Chondrocyte (in vitro differentiated cells): ENCODE results near the gene CFAP100. TPM values are rescaled to one million over a fixed set of nuclear protein-coding genes. Genes with fewer than 3 reads are reported as not detected.

Experiments
- DNase-seq: peaks from one replicate; pipeline ENCODE4 v3.0.0; 2021; ENCODE audit warnings: mixed read lengths, low spot score
- H3K27ac Mint-ChIP-seq: one replicate; pipeline ENCODE4 v1.8.0; 2021; ENCODE audit warnings: mild to moderate bottlenecking, moderate library complexity, mixed read lengths; ENCODE audit not compliant: unreplicated experiment
- H3K27me3 Mint-ChIP-seq: 2 replicates; pipeline ENCODE4 v1.8.0; 2021; ENCODE audit warnings: low read depth, mixed read lengths
- H3K36me3 Mint-ChIP-seq: 2 replicates; pipeline ENCODE4 v1.8.0; 2021; ENCODE audit warnings: low read depth, mixed read lengths
- H3K4me1 Mint-ChIP-seq: 2 replicates; pipeline ENCODE4 v1.8.0; 2021; ENCODE audit warnings: low read depth, mild to moderate bottlenecking, mixed read lengths
- H3K4me3 Mint-ChIP-seq: one replicate; pipeline ENCODE4 v1.8.0; 2021; ENCODE audit warnings: mild to moderate bottlenecking, moderate library complexity, mixed read lengths; ENCODE audit not compliant: unreplicated experiment
- H3K9me3 Mint-ChIP-seq: 2 replicates; pipeline ENCODE4 v1.8.0; 2021; ENCODE audit warnings: low read depth, mixed read lengths
- total RNA-seq: library from RNA; stranded (reverse); gene quantifications from 3 replicates; pipeline ENCODE4 v1.2.1, GENCODE V29; 2021
- TF ChIP-seq, protein P1 (sequence below): fragments of 200-600 bp; sonication (generic); IDR thresholded peaks from 2 replicates; pipeline ENCODE4 v1.5.0; 2021; ENCODE audit warnings: antibody characterized with exemption, mild to moderate bottlenecking, moderate library complexity

CFAP100 gene
- total RNA-seq, 1 donor from 2014 or later, result not detected

DNA sequence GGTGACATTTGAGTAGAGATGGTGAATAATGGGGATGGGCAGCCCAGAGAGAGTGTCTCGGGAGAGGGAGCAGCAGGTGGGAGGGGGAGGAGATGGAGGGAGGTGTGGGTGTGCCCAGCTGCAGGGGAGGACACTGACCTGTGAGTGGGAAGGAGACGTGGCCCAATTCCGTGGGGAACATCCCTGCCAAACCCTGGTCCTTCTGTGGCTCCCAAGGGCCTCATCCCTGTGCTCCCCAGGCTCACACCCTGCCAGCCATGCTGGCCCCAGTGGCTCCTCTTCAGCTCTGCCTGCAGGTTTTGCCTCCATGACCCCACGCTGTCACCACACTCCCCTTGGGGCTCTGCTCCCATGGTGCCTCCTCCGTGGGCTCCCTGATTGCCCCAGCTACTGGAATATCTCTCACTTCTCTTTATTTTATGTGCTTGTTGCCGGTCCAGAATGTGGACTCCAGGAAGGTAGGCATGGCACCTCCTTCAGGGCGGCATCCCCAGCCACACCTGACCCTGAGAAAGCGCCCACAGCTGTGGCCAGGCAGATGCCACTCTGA lies 7.0 kb downstream of the CFAP100 start:
- Mint-ChIP-seq H3K9me3 (no peaks in the 10 kb centered on the region), H3K27ac (no peak overlapping the region), H3K4me3 (no peak overlapping the region), H3K4me1 (no peaks in the 10 kb centered on the region), H3K27me3 (peaks cover 26% of the 10 kb centered on the region), H3K36me3 (peaks cover 6% of the 10 kb centered on the region)
- TF ChIP-seq, protein P1, sequence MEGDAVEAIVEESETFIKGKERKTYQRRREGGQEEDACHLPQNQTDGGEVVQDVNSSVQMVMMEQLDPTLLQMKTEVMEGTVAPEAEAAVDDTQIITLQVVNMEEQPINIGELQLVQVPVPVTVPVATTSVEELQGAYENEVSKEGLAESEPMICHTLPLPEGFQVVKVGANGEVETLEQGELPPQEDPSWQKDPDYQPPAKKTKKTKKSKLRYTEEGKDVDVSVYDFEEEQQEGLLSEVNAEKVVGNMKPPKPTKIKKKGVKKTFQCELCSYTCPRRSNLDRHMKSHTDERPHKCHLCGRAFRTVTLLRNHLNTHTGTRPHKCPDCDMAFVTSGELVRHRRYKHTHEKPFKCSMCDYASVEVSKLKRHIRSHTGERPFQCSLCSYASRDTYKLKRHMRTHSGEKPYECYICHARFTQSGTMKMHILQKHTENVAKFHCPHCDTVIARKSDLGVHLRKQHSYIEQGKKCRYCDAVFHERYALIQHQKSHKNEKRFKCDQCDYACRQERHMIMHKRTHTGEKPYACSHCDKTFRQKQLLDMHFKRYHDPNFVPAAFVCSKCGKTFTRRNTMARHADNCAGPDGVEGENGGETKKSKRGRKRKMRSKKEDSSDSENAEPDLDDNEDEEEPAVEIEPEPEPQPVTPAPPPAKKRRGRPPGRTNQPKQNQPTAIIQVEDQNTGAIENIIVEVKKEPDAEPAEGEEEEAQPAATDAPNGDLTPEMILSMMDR, result no peak
- DNase-seq, result no peak

DNA sequence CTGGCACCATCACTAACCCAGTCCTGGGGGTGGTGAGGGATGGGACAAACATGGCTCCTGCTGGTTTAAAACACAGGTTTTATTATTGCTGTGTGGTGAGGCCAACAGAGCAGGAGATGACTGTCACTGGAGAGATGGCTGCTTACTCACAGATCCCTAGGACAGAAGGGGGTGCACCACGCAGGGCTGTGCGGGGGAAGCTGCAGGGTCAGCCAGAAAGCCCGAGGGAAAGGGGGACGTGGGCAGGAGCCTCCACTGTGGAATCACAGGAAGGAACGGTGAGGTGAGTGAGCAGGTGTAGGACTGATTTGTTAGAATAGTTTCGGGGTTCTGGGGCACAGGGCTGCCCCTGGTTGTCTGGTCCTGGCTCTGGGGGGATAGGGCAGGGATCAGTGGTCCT lies 7.5 kb downstream of the CFAP100 start:
- H3K9me3 Mint-ChIP-seq, result no peaks in the 10 kb centered on the region
- no peak overlapping the region for H3K4me3 Mint-ChIP-seq
- DNase-seq, result no peak
- TF ChIP-seq, protein P1, result no peak
- H3K27ac Mint-ChIP-seq, result no peak overlapping the region
- H3K36me3 Mint-ChIP-seq, result peaks cover 6% of the 10 kb centered on the region
- peaks cover 30% of the 10 kb centered on the region for H3K27me3 Mint-ChIP-seq
- no peaks in the 10 kb centered on the region for H3K4me1 Mint-ChIP-seq

DNA sequence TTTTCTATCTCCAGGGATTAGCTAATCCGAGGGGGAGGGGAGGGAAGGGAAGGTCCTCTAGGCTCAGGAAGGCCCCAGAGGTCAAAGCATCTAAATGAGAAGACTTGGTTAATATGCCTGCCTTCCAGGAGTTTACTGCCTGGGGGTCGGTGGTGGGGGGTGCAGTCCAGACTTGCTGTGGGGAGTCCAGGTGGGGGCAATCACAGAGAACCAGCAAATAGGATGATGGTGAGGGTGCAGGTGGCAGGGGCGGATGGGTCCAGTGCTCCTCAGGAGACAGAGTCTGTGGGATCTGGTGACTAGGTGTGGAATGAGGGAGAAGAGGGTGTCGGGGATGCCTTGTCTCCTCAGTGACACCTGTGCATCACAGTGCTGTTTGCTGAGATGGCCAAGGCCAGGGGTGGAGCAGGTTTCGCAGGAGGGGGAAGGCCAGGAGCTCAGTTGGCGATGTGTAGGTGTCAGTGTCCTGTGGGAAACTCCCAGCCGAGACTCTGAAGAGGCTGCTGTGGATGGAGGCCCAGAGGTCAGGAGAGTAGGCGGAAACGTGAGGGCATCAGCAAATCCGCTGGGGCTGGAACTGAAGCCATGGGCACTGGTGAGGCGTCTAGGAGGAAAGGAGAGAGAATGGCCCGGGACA lies 8.1 kb downstream of the CFAP100 start:
- Mint-ChIP-seq H3K36me3 (peaks cover 6% of the 10 kb centered on the region), H3K27ac (no peak overlapping the region), H3K27me3 (peaks cover 30% of the 10 kb centered on the region), H3K9me3 (no peaks in the 10 kb centered on the region), H3K4me1 (no peaks in the 10 kb centered on the region), H3K4me3 (no peak overlapping the region)
- no peak for DNase-seq
- TF ChIP-seq, protein P1, result no peak

DNA sequence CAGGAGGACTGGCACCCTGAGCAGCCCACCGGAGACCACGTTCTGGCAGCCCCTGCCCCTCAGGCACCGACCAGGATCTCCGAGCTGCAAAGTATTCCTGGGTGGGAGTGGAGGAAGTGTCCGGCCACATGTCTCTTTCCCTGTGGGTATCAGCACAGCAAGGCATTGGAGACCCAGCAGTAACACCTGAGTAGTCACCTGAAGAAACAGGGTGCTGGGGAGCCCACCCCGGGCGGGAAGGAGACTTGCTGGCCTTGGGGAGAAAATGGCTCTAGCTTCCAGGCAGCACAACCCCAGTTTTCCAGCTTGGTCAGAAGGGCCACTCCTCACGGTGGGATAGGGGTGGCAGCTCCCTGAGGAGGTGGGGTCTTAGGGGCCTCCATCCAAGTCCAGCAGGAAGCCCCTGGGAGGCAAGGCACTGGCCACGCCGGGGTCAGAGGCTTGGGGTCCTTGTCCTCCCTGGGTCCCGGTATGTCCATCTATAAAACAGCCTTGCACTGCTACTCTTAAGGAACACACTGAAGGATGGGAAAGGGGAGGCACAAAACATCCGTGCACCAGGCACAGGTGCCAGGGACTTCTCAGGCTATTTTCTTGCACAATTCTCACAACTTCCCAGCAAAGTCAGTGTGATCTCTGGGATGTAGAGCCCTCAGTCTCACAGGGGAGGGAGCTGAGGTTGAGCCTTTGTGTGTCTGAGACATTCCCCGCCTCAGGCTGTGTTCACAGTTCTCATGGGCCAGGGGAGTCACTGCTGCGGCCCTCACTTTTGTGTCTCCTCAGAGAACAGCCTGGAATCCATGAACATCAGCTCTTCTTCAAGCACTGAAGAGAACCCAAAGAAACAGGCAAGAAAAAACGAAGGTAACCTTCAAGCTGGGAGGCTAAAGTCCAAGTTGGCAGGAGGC lies 11.9 kb downstream of the CFAP100 start:
- no peak overlapping the region for H3K27ac Mint-ChIP-seq
- peaks cover 2% of the 10 kb centered on the region for H3K36me3 Mint-ChIP-seq
- no peaks in the 10 kb centered on the region for H3K4me1 Mint-ChIP-seq
- no peaks in the 10 kb centered on the region for H3K9me3 Mint-ChIP-seq
- DNase-seq, result no peak
- peaks cover 54% of the 10 kb centered on the region for H3K27me3 Mint-ChIP-seq
- TF ChIP-seq, protein P1, result no peak
- H3K4me3 Mint-ChIP-seq, result no peak overlapping the region

DNA sequence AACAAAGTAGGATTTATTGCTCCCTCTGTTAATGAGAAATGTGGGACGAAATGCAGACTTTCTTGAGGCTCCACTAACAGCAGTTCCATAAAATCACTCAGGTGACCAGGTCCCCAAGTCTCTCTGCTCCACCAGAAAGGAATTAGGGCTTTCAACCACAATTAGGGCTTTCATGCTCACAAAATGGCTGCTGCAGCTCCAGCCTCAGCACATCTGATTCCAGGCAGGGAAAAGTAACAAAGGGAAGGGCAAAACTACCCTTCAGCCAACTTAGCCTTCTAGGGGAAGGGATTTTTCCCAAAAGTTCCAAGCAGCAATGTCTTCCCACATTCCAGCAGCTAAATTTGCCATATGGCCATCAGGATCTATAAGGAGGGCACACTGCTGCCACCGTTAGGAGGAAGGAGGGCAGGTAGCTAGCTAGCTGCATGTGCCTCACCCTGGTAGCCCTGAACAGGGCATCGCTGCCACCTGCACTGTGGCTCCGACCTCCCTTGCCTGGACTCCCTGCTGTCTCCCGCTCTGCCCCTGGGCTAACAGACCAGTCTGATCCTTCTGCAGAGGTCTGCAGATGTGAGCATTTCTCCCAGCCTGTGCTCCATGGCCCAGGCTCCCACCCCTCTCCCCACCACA lies 12.8 kb downstream of the CFAP100 start:
- DNase-seq, result no peak
- Mint-ChIP-seq H3K27ac (no peak overlapping the region), H3K4me1 (no peaks in the 10 kb centered on the region), H3K27me3 (peaks cover 53% of the 10 kb centered on the region), H3K4me3 (no peak overlapping the region), H3K36me3 (peaks cover 2% of the 10 kb centered on the region), H3K9me3 (no peaks in the 10 kb centered on the region)
- TF ChIP-seq, protein P1, result no peak
